Right renal pelvis (tissue), 4 donors: ENCODE results near the gene ZNF267. TPM values are rescaled to one million over a fixed set of nuclear protein-coding genes. Genes with fewer than 3 reads are reported as not detected.
"Not testable (repeated sequence)": the region's sequence is repeated elsewhere in the genome, so short reads cannot be mapped to it uniquely, and the experiment has no call there.

Experiments used
- DNase-seq, 4 donors: peaks; one replicate each; pipeline ENCODE4 v3.0.0-alpha.2; 2013; ENCODE audit warnings: low read depth in 4 of 4, low spot score in 3 of 4, missing footprints in 1 of 4
- polyA plus RNA-seq, 4 donors: library from polyadenylated mRNA; unstranded; fragments of 120-200 nt; gene quantifications; one replicate each; pipeline ENCODE4 v1.2.1, GENCODE V29; 2013; ENCODE audit not compliant: insufficient read length in 4 of 4

ZNF267 gene
- polyA plus RNA-seq, 4 donors = 13.8 to 16.7 (median 15.9) TPM

- no peak for DNase-seq
These were observed 4.5 kb downstream of the ZNF267 start for GRCh38 chr16:31877876-31878642.

GRCh38 chr16:31879937-31880321, 6.3 kb downstream of the ZNF267 start:
- DNase-seq = no peak

- DNase-seq = no peak
These were observed 6.8 kb downstream of the ZNF267 start for GRCh38 chr16:31880322-31880979.

- DNase-seq = no peak
These were observed 12.6 kb downstream of the ZNF267 start for GRCh38 chr16:31886227-31886626.

GRCh38 chr16:31888735-31889134, 15.1 kb downstream of the ZNF267 start:
- no peak for DNase-seq

GRCh38 chr16:31892111-31892510, 18.5 kb downstream of the ZNF267 start:
- not testable (repeated sequence) for DNase-seq

GRCh38 chr16:31893824-31894223, 20.2 kb downstream of the ZNF267 start:
- DNase-seq = no peak

GRCh38 chr16:31897283-31897682, 23.7 kb downstream of the ZNF267 start:
- no peak for DNase-seq

- DNase-seq = no peak
These were observed 25.9 kb downstream of the ZNF267 start for GRCh38 chr16:31899505-31899904.

- not testable (repeated sequence) for DNase-seq
These were observed 31.0 kb downstream of the ZNF267 start for GRCh38 chr16:31904571-31904970.

GRCh38 chr16:31913668-31914067, 40.1 kb downstream of the ZNF267 start:
- DNase-seq = no peak

GRCh38 chr16:31916056-31916488, 42.5 kb downstream of the ZNF267 start:
- no peak for DNase-seq

- no peak for DNase-seq
These were observed 46.8 kb downstream of the ZNF267 start for GRCh38 chr16:31920373-31920772.

- DNase-seq = not testable (repeated sequence)
These were observed 78.2 kb downstream of the ZNF267 start for GRCh38 chr16:31951806-31952205.

- not testable (repeated sequence) for DNase-seq
These were observed 78.6 kb downstream of the ZNF267 start for GRCh38 chr16:31952206-31952605.

- not testable (repeated sequence) for DNase-seq
These were observed 82.6 kb downstream of the ZNF267 start for GRCh38 chr16:31956221-31956620.

- DNase-seq = not testable (repeated sequence)
These were observed 86.7 kb downstream of the ZNF267 start for GRCh38 chr16:31960186-31960910.
